RWPE2 (cell line): ENCODE data around the gene MRGPRF.

Experiments used
- ATAC-seq: fragments of 200-7000 bp; cut with Tn5 transposase; 3 replicates; pipeline ENCODE4 v1.9.1; 2021; ENCODE audit warnings: low read depth
- DNase-seq: peaks from one replicate; pipeline ENCODE4 v3.0.0-alpha.2; 2020; ENCODE audit warnings: low spot score
- H3K27ac ChIP-seq: fragments of 450-650 bp; 2 replicates; pipeline ENCODE4 v1.5.1; 2017; ENCODE audit warnings: mild to moderate bottlenecking; ENCODE audit not compliant: poor library complexity, severe bottlenecking
- H3K27me3 ChIP-seq: fragments of 250-450 bp; sonication (Bioruptor Pico); 2 replicates; pipeline ENCODE4 v1.5.1; 2021; ENCODE audit warnings: mild to moderate bottlenecking, moderate library complexity; ENCODE audit not compliant: insufficient read depth, poor library complexity, severe bottlenecking
- H3K36me3 ChIP-seq: fragments of 250-450 bp; sonication (Bioruptor Pico); 2 replicates; pipeline ENCODE4 v1.5.1; 2020; ENCODE audit warnings: low read depth, mild to moderate bottlenecking, moderate library complexity
- H3K4me1 ChIP-seq: fragments of 250-450 bp; sonication (Bioruptor Pico); 2 replicates; pipeline ENCODE4 v1.5.1; 2021; ENCODE audit warnings: mild to moderate bottlenecking, moderate library complexity; ENCODE audit not compliant: insufficient read depth, poor library complexity, severe bottlenecking
- H3K4me3 ChIP-seq: fragments of 250-450 bp; sonication (Bioruptor Pico); 2 replicates; pipeline ENCODE4 v1.5.1; 2021; ENCODE audit warnings: mild to moderate bottlenecking, moderate library complexity; ENCODE audit not compliant: severe bottlenecking
- H3K9me3 ChIP-seq: fragments of 250-450 bp; sonication (Bioruptor Pico); 2 replicates; pipeline ENCODE4 v1.5.1; 2021; ENCODE audit warnings: mild to moderate bottlenecking, moderate library complexity; ENCODE audit not compliant: severe bottlenecking
- TF ChIP-seq, protein P1 (sequence below): fragments of 450-650 bp; IDR thresholded peaks from one replicate; pipeline ENCODE4 v1.5.1; 2017; ENCODE audit warnings: mild to moderate bottlenecking, moderate library complexity; ENCODE audit not compliant: poor library complexity, severe bottlenecking

The MRGPRF gene

DNA sequence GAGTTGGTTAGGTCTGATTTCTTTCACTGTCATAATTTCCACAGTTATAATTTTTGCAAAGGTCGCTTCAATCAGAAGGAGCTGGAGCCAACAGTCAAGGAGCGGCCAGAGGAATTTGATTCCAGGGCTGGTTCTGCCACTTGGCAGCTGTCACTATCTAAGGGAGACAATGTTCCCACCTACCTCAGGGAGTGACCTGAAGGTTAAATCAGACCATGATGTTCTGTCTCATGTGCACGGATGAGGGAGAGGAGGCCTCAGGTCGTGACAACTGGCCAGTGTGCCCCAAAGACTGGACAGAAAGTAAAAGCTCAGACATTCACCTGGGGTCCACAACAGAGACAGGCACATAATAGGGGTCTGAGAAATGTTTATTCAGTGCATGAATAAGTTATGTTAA lies 39.8 kb downstream of the MRGPRF start:
- Histone ChIP-seq H3K27ac (no peak overlapping the region), H3K4me1 (no peaks in the 10 kb centered on the region), H3K36me3 (no peaks in the 10 kb centered on the region), H3K27me3 (no peaks in the 10 kb centered on the region), H3K9me3 (no peaks in the 10 kb centered on the region), H3K4me3 (no peak overlapping the region)
- TF ChIP-seq, protein P1, sequence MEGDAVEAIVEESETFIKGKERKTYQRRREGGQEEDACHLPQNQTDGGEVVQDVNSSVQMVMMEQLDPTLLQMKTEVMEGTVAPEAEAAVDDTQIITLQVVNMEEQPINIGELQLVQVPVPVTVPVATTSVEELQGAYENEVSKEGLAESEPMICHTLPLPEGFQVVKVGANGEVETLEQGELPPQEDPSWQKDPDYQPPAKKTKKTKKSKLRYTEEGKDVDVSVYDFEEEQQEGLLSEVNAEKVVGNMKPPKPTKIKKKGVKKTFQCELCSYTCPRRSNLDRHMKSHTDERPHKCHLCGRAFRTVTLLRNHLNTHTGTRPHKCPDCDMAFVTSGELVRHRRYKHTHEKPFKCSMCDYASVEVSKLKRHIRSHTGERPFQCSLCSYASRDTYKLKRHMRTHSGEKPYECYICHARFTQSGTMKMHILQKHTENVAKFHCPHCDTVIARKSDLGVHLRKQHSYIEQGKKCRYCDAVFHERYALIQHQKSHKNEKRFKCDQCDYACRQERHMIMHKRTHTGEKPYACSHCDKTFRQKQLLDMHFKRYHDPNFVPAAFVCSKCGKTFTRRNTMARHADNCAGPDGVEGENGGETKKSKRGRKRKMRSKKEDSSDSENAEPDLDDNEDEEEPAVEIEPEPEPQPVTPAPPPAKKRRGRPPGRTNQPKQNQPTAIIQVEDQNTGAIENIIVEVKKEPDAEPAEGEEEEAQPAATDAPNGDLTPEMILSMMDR: no peak
- ATAC-seq (no peak), DNase-seq (no peak)

DNA sequence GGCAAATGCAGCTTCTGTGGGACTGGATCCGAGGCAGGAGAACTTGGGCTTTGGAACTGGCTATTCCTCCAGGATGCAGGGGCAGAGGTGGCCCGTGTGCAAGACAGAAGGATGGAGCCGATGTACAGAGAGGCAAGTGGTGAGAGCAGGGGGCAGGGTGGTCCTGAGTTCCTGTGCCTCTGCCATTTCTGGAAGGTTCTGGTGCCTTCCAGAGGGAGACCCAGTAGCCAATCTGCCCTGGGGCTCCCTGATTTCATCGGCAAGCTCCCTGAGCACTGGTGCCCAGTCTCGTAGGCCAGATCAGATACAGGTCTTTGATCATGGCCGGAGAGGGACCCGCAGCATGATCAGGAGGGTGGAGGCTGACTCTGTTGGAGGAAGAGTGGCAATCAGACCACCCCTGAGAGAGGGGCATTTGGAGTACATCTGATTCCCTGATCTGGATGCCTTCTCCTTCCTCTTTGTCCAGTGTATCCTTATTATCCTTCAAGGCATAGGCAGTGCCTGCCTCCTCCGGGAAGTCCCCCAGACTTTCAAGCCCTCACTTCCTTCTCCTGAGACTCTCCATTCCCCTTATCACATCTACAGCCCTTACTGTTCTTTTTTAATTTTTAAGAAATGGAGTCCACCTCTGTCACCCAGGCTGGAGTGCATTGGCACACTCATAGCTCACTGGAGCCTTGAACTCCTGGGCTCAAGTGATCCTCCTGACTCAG lies 42.0 kb downstream of the MRGPRF start:
- TF ChIP-seq, protein P1: no peak
- DNase-seq: no peak
- Histone ChIP-seq H3K4me1 (no peaks in the 10 kb centered on the region), H3K36me3 (no peaks in the 10 kb centered on the region), H3K4me3 (no peak overlapping the region), H3K27me3 (no peaks in the 10 kb centered on the region), H3K27ac (no peak overlapping the region), H3K9me3 (no peaks in the 10 kb centered on the region)
- ATAC-seq: no peak

DNA sequence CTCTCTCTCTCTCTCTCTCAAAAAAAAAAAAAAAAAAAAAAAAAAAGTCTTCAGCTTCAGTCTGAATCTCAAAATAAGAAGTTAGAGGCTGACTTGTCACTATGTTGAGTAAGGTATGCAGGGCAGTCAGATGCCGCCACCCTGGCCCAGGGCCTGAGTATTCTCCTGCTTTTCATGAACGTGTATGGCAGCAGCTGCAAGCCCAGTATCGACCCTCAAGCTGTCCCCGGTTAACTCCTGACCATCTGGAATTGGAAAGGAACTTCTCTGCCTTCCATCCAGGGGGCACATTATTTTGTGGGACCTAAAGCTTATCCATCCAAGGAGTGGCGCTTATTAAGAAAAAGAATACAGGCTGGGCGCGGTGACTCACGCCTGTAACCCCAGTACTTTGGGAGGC lies 43.7 kb downstream of the MRGPRF start:
- DNase-seq: no peak
- no peaks in the 10 kb centered on the region for H3K27me3 ChIP-seq
- no peaks in the 10 kb centered on the region for H3K4me1 ChIP-seq
- H3K9me3 ChIP-seq: no peaks in the 10 kb centered on the region
- H3K4me3 ChIP-seq: no peak overlapping the region
- H3K36me3 ChIP-seq: no peaks in the 10 kb centered on the region
- TF ChIP-seq, protein P1: no peak
- no peak for ATAC-seq
- H3K27ac ChIP-seq: no peak overlapping the region

DNA sequence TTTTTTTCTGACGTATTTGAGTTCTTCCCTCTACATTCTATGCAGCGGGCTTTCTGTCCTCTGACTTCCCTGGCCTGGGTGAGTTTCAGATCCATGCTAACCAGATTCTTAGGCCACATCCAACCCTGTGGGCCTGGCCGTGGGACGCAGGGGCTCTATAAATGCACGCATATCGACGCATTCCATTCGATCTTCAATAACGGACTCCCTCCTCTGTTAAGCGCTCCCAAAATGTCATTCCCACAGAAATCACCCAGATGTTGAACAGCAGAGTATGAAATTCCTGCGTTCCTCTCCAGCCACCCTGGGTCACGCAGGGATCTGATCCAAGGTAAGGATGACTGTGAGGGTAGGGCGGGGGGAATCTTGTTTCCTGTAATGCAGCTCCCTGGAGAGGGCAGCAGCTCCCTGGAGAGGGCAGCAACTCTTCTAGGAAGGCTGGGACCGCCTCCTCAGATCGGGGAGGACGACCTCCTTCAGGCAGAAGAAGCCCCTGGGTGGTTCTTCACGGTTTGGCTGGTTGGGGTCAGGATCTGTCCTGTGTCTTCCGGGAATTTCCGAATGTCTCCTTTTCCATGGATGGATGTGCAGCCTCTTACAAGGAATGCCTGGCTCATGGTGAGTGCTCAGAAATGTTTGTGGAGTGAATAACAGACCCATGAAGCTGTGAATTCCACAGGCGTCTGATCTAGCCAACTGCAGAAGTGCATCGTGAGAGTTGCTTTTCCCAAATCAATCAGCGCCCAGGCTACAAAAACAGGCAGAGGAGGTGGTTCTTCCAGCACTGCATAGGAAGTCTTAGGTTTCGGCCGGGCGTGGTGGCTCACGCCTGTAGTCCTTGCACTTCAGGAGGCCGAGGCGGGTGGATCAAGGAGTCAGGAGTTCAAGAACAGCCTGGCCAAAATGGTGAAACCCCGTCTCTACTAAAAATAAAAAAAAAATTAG lies 44.5 kb downstream of the MRGPRF start:
- TF ChIP-seq, protein P1: no peak
- ATAC-seq (no peak), DNase-seq (no peak)
- Histone ChIP-seq H3K4me1 (no peaks in the 10 kb centered on the region), H3K27me3 (no peaks in the 10 kb centered on the region), H3K4me3 (no peak overlapping the region), H3K9me3 (no peaks in the 10 kb centered on the region), H3K36me3 (no peaks in the 10 kb centered on the region), H3K27ac (no peak overlapping the region)
